Upper lobe of left lung (tissue), 4 donors: ENCODE results near the gene RALA.

ENCODE experiments used
- CTCF ChIP-seq, 6 experiments: fragments of 450-650 bp in 4 of 6; fragments of 200-600 bp in 2 of 6; sonication (generic) in 2 of 6; IDR thresholded peaks; one replicate each; pipeline ENCODE4 v1.5.1; 2016 to 2019; ENCODE audit warnings: antibody characterized with exemption in 6 of 6
- EP300 ChIP-seq, 4 donors: sonication (generic); formaldehyde crosslinking; IDR thresholded peaks; one replicate each; pipeline ENCODE4 v1.5.1; 2017; ENCODE audit warnings: antibody characterized with exemption in 4 of 4, control low read depth in 2 of 4
- POLR2A ChIP-seq, 4 donors: fragments of 450-650 bp; IDR thresholded peaks; one replicate each; pipeline ENCODE4 v1.5.1; 2016 to 2017; ENCODE audit warnings: antibody characterized with exemption in 4 of 4, mild to moderate bottlenecking in 2 of 4
- POLR2AphosphoS5 ChIP-seq, 2 donors: sonication (generic); formaldehyde crosslinking; IDR thresholded peaks; one replicate each; pipeline ENCODE4 v1.5.1; 2017; ENCODE audit warnings: antibody characterized with exemption in 2 of 2

DNA sequence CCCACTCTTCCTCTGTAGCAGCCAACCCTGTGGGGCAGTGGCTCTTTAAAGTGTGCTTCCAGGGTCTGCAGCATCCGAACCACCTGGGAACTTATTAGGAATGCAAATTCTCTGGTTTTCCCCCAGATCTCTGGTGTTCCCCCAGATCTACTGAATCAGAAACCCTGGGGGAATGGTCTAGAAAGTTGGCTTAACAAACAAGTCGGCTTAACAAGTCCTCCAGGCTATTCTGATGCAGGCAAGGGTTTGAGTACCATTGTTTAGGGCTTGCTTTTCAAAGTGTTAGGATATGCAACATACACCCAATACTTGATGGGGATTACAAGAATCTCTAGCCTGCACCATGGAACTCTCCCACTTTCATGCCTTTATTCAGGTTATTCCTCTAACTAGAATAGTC, 126.3 kb downstream of the RALA start:
- TF ChIP-seq CTCF (IDR thresholded peaks at IDR 0.05) (no peak), POLR2A (IDR thresholded peaks at IDR 0.05) (no peak), POLR2AphosphoS5 (IDR thresholded peaks at IDR 0.05) (no peak), EP300 (IDR thresholded peaks at IDR 0.05) (no peak)
